ENCODE data around the gene WWC2.

Gene WWC2

DNA sequence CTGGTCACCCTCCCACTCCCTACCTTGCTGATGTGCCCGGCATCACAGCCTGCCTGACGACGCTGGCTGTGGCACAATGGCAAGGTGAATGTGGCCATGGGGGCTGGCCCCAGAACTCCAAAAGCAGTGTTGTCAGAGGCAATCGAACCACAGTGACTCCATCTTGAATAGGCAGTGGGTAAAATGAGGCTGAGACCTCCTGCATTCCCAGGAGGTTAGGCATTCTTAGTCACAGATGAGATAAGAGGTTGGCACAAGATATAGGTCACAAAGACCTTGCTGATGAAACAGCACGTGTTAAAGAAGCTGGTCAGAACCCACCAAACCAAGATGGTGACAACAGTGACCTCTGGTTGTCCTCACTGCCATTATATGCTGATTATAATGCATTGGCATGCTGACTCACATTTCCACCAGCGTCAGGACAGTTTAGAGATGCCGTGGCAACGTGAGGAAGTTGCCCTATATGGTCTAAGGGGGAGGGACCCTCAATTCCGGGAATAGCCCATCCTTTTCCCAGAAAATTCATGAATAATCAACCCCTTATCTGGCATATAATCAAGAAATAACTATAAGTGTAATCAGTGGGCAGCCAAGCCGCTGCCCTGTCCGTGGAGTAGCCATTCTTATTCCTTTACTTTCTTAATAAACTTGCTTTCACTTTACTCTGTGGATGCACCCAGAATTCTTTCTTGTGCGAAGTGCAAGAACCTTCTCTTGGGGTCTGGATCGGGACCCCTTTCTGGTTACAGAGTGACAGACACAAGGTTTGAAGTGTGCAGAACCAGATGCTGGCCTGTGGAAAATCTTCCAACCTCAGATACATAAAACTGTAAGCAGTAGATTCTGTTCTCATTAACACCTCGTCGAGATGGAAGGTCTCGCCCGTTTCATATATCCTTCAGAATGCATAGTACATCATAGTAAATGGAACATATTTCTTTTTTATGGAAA is 249.9 kb downstream of the WWC2 start:
- peak; percentile 89 for DNase-seq
- in situ Hi-C loops (cut with HindIII; ENCODE audit: low pct_ligation_motif_present, low pct_unique_long_range_greater_than_20kb, low sequenced_read_pairs) = no loop called here

DNA sequence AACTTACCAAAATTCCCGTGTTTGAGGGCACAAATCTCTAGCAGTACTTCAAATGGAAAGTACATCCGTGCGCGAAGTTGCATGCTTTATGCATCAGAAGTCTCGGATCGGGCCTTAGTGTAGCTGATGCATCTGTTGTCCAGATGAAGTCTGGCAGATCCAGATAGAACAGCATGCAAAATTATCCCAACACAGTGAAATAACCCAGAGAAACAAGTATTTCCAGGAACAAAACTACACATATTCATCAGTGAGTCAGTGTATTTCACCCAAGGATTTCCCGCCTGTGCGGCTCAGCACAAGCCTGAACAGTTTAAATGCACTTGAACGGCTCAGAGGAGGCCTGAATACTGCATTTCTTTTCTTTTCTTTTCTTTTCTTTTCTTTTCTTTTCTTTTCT is 250.6 kb downstream of the WWC2 start:
- in situ Hi-C loops (cut with HindIII; ENCODE audit: low pct_ligation_motif_present, low pct_unique_long_range_greater_than_20kb, low sequenced_read_pairs) = no loop called here
- DNase-seq = peak; percentile 27

DNA sequence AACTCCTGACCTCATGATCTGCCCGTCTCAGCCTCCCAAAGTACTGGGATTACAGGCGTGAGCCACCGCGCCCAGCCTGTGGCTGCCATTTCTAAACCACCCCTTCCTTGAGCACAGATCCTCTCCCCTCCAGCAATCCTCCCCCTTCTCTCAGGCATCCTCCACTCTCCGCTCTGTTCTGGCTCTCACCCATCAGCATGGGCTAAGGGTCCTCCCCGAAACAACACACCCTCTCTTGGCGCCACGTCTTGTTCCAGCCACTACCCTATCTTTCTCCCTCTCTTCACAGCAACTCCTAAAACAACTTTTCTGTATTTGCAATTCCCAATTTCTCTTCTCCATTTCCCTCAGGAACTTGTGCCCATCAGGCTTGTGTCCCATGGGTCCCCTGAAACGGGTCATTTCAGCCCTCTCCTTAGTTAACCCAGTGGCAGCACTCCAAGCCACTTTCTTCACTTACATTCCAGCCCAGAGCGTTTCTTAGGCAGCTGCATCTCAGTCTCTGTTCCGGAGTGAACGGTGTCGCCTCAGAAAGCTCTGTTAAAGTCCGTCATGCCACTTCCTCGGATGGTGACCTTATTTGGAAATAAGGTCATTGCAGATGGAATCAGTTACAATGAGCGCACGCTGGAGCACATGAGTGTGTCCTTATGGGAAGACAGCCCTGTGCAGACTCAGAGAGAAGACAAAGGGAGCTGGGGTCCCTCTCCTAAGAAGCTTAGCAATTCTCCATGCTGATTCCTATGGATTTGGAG is 251.4 kb downstream of the WWC2 start:
- DNase-seq = no peak
- in situ Hi-C loops (cut with HindIII; ENCODE audit: low pct_ligation_motif_present, low pct_unique_long_range_greater_than_20kb, low sequenced_read_pairs) = no loop called here

DNA sequence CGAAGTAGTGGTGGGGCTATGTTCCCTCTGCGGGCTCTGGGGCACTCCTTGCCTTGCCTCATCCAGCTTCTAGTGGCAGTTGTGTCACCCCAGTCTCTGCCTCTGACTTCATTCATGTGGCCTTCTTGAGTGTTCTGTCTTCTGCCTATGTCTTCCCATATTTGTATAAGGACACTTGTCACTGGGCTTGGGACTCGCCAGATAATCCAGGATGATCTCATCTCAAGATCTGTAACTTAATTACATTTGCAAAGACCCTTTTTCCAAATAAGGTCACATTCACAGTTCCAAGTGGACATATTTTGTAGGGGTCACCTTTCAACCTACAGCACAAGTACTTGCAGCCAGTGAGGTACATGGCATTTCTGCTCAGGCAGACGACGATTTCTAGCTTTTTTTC is 253.5 kb downstream of the WWC2 start:
- DNase-seq = no peak
- in situ Hi-C loops (cut with HindIII; ENCODE audit: low pct_ligation_motif_present, low pct_unique_long_range_greater_than_20kb, low sequenced_read_pairs) = no loop called here

DNA sequence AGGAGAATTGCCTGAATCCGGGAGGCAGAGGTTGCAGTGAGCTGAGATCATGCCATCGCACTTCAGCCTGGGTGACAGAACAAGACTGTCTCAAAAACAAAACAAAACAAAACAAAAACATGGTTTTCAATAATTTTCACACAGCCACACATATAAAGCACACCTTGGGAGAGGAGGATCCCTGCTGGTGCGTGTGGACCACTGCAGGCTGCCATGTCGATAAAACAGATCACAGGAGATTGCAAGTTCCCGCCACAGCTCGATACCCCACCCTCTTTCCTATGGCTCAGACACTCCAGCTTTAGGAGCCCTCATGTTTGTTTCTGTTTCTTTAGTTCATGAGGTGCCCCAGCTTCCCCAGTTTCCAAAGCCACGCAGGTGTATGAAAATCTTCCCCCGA is 254.5 kb downstream of the WWC2 start:
- in situ Hi-C loops (cut with HindIII; ENCODE audit: low pct_ligation_motif_present, low pct_unique_long_range_greater_than_20kb, low sequenced_read_pairs) = no loop called here
- DNase-seq = no peak

DNA sequence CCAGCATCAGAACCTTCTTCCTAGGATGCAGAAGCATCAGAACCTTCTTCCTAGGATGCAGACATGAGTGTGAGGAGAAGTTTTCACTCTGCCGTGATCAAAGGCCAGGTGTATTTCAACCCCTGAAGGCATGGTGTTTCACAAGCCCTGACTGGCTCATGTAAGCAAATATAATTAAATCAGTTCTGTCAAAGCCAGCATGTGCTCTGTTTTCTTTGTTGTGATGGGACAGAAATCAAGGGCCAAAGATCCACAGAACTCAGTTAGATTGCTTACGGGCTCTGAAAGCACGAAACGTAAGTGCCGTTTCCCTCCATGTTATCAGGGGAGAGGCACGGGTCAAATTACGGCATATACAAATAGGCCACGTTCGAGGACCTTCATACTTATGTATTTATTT is 255.2 kb downstream of the WWC2 start:
- DNase-seq = no peak

DNA sequence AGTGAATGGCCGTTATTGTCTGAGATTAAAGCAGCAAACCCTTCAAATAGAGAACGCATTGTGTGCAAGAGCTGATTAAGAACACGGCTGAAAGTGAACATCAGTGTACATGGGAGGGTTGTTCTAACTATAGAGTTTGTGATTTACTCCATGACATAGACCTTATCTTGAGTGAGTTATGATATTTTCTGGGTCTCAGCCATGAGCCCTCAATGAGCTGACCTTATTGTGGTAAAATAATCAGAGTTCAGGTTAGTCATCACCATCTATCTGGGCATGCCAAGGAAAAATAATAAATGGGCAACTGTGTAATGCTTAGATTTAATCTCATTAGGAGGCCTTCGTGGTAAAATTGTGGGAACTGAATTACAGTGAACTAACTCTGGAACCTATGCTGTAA is 256.3 kb downstream of the WWC2 start:
- in situ Hi-C loops (cut with HindIII; ENCODE audit: low pct_ligation_motif_present, low pct_unique_long_range_greater_than_20kb, low sequenced_read_pairs) = no loop called here
- no peak for DNase-seq

More for the DNA sequence above, 255.2 kb downstream of the WWC2 start:
- in situ Hi-C loops (cut with HindIII; ENCODE audit: low pct_ligation_motif_present, low pct_unique_long_range_greater_than_20kb, low sequenced_read_pairs) = no loop called here

DNA sequence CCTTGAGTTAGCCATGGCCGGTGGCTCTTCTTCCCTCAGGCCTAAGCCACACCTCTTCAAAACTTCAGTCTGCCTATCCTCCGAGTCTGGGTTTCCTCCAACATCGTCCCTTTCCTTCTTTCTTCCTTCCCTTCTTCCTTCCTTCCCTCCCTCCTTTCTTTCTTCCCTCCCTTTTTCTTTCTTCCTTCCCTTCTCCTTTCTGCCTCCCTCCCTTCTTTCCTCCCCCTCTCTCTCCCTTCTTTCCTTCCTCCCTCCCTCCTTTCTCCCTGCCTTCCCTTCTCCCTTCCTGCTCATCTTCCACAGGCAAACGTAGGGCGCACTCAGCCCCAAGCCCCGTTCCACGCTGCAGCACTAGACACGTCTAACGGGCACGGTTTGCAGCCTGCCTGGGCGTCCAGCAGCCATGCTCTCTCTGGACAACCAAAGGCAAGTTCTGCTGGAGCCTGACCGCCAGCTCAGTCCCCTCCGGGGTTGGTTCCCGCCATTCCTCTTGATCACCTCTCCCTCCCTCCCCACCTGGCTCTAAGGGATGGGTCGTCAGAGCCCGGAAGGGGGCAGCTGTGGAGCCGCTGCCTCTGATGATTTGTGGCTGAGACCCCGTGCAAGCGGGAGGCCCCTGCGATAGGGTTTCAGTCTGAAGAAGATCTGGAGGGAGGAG is 257.2 kb downstream of the WWC2 start:
- in situ Hi-C loops (cut with HindIII; ENCODE audit: low pct_ligation_motif_present, low pct_unique_long_range_greater_than_20kb, low sequenced_read_pairs) = no loop called here
- DNase-seq = no peak

DNA sequence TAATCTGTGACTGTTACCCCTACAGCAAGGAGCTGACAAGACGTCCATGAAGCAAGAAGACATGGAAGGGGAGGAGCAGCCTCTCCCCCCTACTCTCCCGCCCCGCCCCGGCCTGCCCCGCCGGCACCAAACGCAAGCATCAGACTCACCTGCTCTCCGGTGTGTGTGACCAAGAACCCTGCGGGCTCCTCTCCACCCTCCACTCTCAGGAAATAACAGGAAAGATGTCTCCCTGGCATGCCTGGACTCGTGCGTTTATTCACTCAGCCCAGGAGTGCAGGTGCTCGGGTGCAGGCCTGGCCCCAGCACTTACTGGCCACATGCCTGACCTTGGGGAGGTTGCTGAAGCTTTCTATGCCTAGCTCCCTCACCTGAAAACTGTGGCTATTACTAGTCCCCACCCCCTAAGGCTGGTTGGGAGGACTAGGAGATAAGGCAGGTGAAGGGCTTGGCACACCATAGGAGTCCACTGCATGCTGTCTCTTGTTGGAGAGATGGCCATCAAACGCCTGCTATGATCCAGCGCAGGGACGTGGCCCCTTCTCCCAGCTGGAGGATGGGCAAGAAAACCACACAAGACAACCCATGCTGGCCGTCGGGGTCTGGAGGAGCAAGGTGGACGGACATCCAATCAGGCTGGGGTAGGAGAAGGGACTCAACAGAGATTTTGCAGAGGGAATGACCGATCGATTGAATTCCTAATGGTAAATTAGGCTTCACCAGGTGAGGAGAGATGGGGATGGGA is 258.0 kb downstream of the WWC2 start:
- in situ Hi-C loops (cut with HindIII; ENCODE audit: low pct_ligation_motif_present, low pct_unique_long_range_greater_than_20kb, low sequenced_read_pairs) = no loop called here
- no peak for DNase-seq

DNA sequence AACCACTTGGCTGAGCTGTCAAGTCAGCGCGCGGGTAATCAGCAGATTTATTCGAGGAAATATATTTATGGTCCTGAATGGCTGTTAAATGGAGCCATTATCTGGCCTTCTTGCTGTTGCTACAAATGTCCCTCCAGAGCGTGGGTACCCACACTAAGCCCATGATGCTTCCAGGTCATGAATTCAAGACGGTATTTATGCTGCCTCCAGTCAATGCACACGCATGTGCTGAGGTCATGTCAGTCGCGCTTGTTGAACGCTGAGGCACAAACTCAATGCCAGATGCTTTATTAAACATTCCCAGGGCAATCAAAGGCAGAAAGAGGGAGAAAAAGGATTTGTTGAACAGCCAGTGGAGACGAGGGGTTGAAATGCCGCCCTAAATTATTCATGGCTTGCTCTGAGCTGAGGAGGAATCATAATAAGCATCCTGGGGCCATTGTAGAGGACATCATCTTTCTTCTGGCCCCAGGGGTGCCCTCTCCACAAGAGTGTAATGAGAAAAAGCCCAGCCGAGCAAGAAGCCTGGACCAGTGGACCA is 259.2 kb downstream of the WWC2 start:
- no peak for DNase-seq
- in situ Hi-C loops (cut with HindIII; ENCODE audit: low pct_ligation_motif_present, low pct_unique_long_range_greater_than_20kb, low sequenced_read_pairs) = no loop called here

DNA sequence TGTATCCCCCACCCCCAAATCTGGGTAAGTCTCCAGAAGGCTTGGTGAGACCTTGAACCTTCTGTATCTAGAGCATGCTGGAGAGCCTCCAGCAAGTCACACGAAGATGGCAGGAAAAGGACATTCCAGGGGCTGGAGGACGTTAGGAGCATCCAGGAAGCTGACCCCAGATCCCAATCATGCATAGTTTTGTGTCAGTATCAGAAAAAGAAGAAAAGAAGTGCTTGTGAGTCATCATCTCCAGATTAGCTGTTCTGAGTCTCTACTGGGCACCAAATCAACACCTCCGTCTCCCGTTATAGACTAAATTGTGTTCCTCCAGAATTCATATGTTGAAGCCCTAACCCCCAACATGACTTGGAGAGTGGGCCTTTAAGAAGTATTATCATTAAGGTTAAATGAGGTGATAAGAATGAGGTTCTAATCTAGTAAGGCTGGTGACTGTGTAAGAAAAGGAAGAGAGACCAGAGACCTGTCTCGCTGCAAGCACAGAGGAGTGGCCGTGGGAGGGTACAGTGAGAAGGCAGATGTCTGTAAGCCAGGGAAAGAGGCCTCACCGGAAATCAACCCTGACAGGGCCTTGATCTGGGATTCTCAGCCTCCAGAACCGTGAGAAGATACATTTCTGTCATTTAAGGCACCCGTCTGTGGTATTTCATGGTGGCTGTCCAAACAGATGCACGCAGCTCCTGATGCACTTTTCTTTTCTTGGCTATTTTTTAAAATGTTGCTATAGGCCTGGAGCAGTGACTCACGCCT is 261.3 kb downstream of the WWC2 start:
- in situ Hi-C loops (cut with HindIII; ENCODE audit: low pct_ligation_motif_present, low pct_unique_long_range_greater_than_20kb, low sequenced_read_pairs) = no loop called here
- no peak for DNase-seq

DNA sequence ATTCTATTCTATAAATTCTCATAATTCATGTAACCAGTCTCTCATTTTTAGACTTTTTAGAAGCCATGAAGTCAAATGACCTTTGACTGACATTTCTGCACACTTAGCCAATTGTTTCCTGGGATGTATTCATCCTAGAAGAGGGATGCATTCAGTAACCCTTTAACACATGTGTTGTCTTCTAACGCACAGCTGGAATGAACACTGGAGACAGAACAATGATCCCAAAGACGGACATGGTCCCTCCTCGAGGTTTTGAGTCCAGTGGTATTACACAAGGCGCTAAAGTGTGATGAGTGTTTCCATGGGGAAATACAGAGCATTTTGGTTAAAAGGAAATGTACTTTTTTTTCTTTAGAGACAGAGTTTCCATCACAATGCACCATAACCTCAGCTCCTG is 263.0 kb downstream of the WWC2 start:
- DNase-seq = no peak
- in situ Hi-C loops (cut with HindIII; ENCODE audit: low pct_ligation_motif_present, low pct_unique_long_range_greater_than_20kb, low sequenced_read_pairs) = no loop called here

DNA sequence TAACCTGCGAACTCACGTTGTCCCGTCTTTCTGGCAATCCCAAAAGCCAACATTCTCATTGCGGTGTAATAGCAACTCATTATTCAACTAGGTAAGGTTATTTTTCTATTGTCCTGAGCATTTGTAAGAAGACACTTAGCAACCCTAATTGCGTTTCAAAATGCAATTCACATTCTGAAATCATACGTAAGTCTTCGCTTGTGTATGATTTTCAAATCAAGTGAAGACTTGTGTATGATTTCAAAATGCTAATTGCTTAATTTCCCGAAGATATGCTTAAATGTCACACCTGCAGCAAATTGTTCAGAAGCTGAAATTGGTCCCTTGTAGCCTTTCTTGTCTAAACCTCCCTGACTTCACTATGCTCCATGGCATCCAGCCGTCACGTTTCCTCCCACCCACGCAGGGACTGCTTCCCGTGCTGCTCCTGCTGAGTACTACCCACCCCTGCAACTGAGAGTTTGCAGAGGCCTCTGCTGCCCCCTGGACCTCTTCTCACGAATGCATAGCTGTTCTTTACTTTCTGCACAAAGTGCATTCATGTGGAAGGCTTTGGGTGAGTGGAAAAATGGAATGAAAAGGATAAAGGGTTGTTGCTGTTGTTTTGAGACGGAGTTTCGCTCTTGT is 264.0 kb downstream of the WWC2 start:
- in situ Hi-C loops (cut with HindIII; ENCODE audit: low pct_ligation_motif_present, low pct_unique_long_range_greater_than_20kb, low sequenced_read_pairs) = no loop called here
- peak; percentile 20 for DNase-seq

DNA sequence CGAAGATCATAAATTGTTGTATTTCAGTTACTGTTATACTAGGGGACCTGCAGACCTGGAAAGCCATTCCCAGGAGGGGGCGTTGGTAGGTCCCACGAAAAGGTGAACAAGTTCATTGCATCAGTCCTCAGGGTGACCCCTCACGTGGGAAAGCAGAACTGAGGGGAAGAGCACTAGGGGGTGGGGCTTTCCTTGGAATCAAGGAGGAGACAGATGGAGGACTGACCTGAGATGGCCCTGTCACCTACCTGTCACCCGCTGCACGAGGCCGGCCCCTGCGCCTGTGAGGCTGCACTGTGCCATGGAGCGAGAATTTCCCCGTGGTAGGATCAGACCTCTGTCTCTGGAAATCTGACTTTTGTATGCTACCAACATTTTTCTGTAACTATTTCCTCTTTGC is 265.0 kb downstream of the WWC2 start:
- in situ Hi-C loops (cut with HindIII; ENCODE audit: low pct_ligation_motif_present, low pct_unique_long_range_greater_than_20kb, low sequenced_read_pairs) = no loop called here
- DNase-seq = no peak

DNA sequence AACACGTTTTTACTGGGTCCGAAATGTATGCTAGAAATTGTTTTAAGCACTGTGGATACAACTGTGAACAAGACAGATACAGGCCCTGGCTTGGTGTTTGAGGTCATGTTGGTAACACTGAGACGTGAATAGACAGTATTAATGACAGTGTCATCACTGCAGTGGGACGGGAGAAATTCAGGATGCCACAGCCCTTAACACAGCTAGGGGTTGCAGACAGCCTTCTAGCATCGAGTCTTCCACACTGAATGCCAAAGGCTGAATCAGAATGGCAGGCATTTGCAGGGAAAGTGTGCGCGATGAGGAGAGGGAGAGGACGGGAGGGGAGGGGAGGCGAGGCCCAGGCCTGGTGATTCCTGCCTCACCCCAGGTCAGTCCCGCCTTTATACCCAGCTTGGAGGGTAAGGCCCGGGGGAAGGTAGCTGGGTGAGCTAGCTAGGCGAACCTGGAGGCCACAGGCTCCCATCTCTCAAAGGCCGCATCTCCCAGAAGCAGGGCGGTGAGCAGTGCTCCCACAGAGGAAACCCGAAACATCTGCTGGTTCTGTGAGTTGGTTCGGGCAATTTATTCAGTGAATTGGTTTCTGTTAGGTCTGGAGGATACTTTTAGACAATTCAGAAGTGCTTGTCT is 267.3 kb downstream of the WWC2 start:
- in situ Hi-C loops (cut with HindIII; ENCODE audit: low pct_ligation_motif_present, low pct_unique_long_range_greater_than_20kb, low sequenced_read_pairs) = no loop called here
- no peak for DNase-seq

DNA sequence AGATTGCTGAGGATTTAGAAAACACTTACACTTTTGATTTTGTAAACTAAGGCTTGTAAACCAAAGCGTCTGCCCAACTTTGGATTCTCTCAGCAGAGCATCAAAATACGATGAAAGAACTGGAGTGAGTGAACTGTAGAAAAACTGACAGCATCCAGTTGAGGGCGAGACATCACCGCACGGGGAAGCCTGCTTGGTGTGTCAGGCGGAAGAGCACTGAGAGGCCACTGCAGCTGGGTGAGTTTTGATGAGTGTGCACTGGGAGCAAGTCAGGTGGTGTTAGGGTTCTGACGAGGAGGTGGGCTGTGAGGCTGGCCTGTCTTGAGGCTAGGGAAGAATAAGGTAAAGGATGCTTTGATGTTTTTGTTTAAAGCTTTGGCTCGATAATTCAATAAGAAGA is 270.0 kb downstream of the WWC2 start:
- in situ Hi-C loops (cut with HindIII; ENCODE audit: low pct_ligation_motif_present, low pct_unique_long_range_greater_than_20kb, low sequenced_read_pairs) = no loop called here
- DNase-seq = no peak
